ENCODE data around the gene PBX1.

DNA sequence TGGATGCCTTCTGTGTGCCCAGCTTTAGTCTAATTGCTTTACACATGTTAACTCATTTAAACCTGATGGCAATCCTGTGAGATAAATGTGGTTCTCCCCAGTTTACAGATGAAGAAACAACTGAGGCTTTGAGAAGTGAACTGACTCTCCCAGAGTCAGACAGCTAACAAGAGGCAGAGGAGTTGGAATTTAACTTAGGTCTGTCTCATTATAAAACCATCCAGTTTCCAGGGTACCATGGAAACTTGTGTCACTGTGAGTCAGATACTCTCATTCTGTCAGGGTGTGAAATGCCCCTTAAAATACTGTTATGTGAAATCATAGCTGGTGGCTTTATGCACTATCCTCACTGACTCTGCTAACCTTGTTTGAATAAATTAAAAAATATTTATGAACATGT lies 206.6 kb downstream of the PBX1 start:
- TF ChIP-seq EP300 (IDR thresholded peaks at IDR 0.05) (no peak), POLR2A (IDR thresholded peaks at IDR 0.05) (no peak)
- TF ChIP-seq, protein P1, sequence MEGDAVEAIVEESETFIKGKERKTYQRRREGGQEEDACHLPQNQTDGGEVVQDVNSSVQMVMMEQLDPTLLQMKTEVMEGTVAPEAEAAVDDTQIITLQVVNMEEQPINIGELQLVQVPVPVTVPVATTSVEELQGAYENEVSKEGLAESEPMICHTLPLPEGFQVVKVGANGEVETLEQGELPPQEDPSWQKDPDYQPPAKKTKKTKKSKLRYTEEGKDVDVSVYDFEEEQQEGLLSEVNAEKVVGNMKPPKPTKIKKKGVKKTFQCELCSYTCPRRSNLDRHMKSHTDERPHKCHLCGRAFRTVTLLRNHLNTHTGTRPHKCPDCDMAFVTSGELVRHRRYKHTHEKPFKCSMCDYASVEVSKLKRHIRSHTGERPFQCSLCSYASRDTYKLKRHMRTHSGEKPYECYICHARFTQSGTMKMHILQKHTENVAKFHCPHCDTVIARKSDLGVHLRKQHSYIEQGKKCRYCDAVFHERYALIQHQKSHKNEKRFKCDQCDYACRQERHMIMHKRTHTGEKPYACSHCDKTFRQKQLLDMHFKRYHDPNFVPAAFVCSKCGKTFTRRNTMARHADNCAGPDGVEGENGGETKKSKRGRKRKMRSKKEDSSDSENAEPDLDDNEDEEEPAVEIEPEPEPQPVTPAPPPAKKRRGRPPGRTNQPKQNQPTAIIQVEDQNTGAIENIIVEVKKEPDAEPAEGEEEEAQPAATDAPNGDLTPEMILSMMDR (IDR thresholded peaks at IDR 0.05): no peak
